HG02943 (cell line): ENCODE measurements around the gene CFAP91.

Source experiments
- ATAC-seq: cut with Tn5 transposase; IDR thresholded peaks from one replicate; pipeline ENCODE4 v1.9.1; 2021; ENCODE audit warnings: mild to moderate bottlenecking, low read depth, moderate library complexity; ENCODE audit not compliant: unreplicated experiment

Gene CFAP91

DNA sequence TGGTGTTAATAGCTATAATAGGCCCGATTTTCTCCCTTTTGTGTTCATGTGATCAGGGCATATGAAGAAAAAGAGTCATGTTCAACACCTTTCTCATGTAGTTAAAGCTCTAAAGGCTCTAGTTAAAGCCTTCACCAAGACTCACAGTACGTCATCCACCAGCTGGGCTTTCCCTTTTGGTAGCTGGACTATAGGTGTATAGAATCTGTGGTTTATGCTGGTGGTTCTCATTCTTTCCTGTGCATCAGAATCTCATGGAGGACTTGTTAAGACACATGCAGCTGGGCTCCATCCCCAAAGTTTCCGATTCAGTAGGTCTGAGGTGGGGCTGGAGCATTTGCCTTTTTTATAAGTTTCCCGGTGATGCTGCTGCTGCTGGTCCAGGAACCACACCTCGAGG, 31.0 kb downstream of the CFAP91 start:
- no peak for ATAC-seq

GRCh38 chr3:119738741-119739140, 35.9 kb downstream of the CFAP91 start:
- no peak for ATAC-seq

GRCh38 chr3:119741657-119742590, 39.1 kb downstream of the CFAP91 start:
- no peak for ATAC-seq

DNA sequence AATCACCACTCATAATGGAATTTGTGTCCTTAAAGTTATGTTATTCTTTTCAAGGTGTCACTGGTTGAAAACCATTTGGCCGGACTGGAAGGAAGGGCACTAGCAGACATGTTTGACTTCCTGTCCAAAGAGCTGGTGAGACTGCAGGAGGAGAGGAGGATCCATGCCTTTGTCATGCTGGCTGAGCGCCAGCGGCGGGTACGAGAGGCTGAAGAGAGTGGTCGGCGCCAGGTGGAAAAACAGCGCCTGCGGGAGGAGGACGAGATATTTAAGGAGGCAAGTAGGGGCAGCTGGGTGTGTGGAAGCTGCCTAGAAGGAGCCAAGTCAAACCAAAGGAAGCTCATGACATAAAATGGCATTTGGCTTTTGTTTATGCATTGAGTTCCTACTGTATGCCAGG, 41.1 kb downstream of the CFAP91 start:
- ATAC-seq: no peak

GRCh38 chr3:119745942-119746341, 43.1 kb downstream of the CFAP91 start:
- ATAC-seq: no peak

DNA sequence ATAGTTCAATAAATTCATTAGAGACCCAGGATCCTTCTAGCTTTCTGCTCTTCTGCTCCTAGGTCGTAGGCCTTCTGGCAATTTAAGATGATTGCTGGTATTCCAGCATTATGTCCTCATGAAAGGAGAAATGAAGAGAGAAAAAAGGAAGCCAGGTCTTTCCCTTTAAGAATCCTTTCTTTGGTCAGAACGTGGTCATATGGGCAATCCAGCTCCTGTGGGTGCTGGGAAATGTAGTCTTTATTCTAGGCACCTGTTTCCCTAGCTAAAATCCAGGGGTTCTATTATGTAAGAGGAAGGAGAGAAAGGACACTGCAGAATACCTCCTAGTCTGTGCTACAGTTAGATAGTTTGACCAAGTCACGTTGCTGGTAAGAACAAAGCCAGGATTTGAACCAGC, 43.6 kb downstream of the CFAP91 start:
- ATAC-seq: no peak

DNA sequence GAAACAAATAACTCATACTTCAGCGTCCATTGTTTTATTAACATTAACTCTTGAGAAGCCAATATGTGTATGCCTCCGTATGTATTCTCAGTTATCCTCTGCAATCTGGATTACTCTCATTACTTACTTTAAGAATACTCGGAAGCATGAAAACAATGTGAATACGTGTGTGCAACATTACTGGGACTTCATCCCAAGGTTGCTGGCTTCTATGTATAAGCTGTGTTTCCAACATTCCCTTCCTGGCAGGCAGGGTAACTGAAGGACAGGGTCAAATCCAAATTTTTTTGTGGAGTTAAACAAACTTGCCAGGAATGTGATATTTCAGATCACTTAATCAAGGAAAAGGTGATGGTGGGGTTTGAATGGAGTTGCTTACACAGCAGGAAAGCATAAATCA, 44.5 kb downstream of the CFAP91 start:
- no peak for ATAC-seq

GRCh38 chr3:119748991-119749390, 46.2 kb downstream of the CFAP91 start:
- ATAC-seq: no peak

DNA sequence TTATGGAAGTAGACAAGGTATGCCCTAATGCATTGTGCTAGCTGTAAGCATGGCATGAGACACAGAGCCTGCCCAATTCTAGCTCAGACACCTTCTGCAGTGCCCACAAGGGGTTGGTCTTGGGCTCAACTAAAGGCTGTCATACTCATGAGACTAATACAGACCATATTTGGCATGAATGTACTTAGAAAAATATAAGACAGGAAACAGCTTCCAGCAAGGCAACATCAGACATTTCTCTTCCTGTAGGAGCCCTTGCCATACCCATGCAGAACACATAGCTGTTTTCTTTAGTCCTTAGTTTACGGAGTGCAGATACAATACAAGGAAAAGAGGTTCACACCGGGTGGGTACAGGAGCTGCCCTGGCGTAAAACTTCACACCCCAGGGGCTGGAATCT, 48.6 kb downstream of the CFAP91 start:
- ATAC-seq: no peak
